Ovary (tissue), 9 donors: ENCODE measurements around the gene AP2A2. TPM values are rescaled to one million over a fixed set of nuclear protein-coding genes. Genes with fewer than 3 reads are reported as not detected.

Experiments
- DNase-seq, 5 donors: peaks; one replicate each; pipeline ENCODE4 v3.0.0-alpha.2; 2019 to 2020
- H3K27ac ChIP-seq, 2 donors: fragments of 200-600 bp; one replicate each; pipeline versions ENCODE4 v1.5.1 to v1.8.0; 2019 to 2022
- H3K27me3 ChIP-seq: fragments of 200-600 bp; one replicate; pipeline ENCODE4 v1.8.0; 2022
- H3K36me3 ChIP-seq: fragments of 200-600 bp; sonication (generic); one replicate; pipeline ENCODE4 v1.5.1; 2019
- H3K4me1 ChIP-seq: one replicate; pipeline ENCODE4 v1.8.1; 2013; ENCODE audit warnings: mild to moderate bottlenecking, moderate library complexity; ENCODE audit not compliant: insufficient read depth
- H3K4me3 ChIP-seq: fragments of 200-600 bp; sonication (generic); one replicate; pipeline ENCODE4 v1.5.1; 2017
- H3K9me3 ChIP-seq, 2 donors: fragments of 200-600 bp in 1 of 2; sonication (generic) in 1 of 2; one replicate each; pipeline versions ENCODE4 v1.5.1 to v1.8.1; 2013 to 2019; ENCODE audit warnings: mild to moderate bottlenecking in 1 of 2, moderate library complexity in 1 of 2
- EP300 ChIP-seq: sonication (generic); formaldehyde crosslinking; IDR thresholded peaks from one replicate; pipeline ENCODE4 v1.6.1; 2017; ENCODE audit warnings: antibody characterized with exemption
- POLR2A ChIP-seq: fragments of 450-650 bp; IDR thresholded peaks from one replicate; pipeline ENCODE4 v1.6.1; 2017; ENCODE audit warnings: antibody characterized with exemption, mild to moderate bottlenecking, moderate library complexity
- WGBS, 3 donors: extraction: QIAGEN DNeasy Blood & Tissue Kit in 1 of 3; methylation state at CpG; one replicate each; pipeline versions ENCODE4 v1.1.5 to v1.1.7; 2013 to 2017; 5-methylcytosine and 5-hydroxymethylcytosine counted together
- intact Hi-C, 4 donors: fragments of 100-400 bp; cut with DNase I; formaldehyde crosslinking; loops; one replicate each; pipeline versions ENCODE4 v1.11.0 to v1.15.1; 2022 to 2023
- polyA plus RNA-seq, 2 donors: library from polyadenylated mRNA; stranded (reverse); fragments of 200-250 nt in 1 of 2; fragments of 350-450 nt in 1 of 2; fragmentation: Illumina TruSeq in 1 of 2; extraction: RNeasy Lipid Tissue Mini Kit (QIAGEN cat#74804) in 1 of 2; gene quantifications; one replicate each; pipeline ENCODE4 v1.2.3, GENCODE V29; 2013 to 2014
- total RNA-seq, 7 donors: library from RNA; depleted of rRNA in 2 of 7; stranded (reverse); fragments of >200 nt in 2 of 7; fragmentation: NEBNext Ultra II Directional in 3 of 7; extraction: Animal tissue kit (Norgen Biotek cat#: 25700) in 3 of 7; gene quantifications; one replicate each; pipeline versions ENCODE4 v1.1.0 to v1.2.4, GENCODE V29; 2016 to 2023
- TF ChIP-seq, protein P1 (sequence below), 3 donors: fragments of 450-650 bp in 2 of 3; fragments of 200-600 bp in 1 of 3; IDR thresholded peaks; one replicate each; pipeline versions ENCODE4 v1.5.1 to v1.8.0; 2016 to 2022; ENCODE audit warnings: antibody characterized with exemption in 3 of 3, mild to moderate bottlenecking in 1 of 3
- donor health status: DM: no; HTN: no; CAD: no; lungs with moderate emphysema.
- donor health status: DM: no; HTN: no; CAD: no.
- donor health status: Bipolar disorder and iron deficiency.
- donor health status: DM: yes; HTN: yes; CAD: no.
- donor health status: DM: no; HTN: no; CAD: no.
- donor health status: DM: yes; HTN: yes; CAD: no.

The AP2A2 gene
- total and polyA plus RNA-seq, 9 donors = 27.7 to 151 (median 54.0) TPM

DNA sequence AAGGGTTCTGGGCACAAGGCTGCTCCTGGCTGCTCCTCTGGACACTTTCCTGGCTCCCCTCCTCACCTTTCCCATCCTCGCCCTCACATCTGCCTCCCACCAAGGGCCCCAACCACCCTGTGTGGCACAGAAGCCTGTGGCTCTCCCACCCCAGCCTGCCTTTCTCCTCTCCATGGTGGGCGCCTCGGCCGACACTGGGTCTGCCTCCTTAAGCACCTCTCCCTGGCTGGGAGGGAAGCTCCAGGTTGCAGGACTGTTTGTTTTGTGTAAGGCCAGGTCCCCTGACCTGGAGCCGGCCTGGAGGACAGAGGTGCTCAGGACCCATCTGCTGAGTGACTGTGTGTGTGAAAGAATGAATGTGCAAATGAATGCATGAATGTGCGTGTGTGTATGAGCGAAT lies 96.7 kb downstream of the AP2A2 start:
- H3K36me3 ChIP-seq = no peaks in the 10 kb centered on the region
- no peak for TF ChIP-seq POLR2A
- TF ChIP-seq, protein P1, sequence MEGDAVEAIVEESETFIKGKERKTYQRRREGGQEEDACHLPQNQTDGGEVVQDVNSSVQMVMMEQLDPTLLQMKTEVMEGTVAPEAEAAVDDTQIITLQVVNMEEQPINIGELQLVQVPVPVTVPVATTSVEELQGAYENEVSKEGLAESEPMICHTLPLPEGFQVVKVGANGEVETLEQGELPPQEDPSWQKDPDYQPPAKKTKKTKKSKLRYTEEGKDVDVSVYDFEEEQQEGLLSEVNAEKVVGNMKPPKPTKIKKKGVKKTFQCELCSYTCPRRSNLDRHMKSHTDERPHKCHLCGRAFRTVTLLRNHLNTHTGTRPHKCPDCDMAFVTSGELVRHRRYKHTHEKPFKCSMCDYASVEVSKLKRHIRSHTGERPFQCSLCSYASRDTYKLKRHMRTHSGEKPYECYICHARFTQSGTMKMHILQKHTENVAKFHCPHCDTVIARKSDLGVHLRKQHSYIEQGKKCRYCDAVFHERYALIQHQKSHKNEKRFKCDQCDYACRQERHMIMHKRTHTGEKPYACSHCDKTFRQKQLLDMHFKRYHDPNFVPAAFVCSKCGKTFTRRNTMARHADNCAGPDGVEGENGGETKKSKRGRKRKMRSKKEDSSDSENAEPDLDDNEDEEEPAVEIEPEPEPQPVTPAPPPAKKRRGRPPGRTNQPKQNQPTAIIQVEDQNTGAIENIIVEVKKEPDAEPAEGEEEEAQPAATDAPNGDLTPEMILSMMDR (IDR thresholded peaks at IDR 0.05) = no peak
- TF ChIP-seq EP300 = no peak
- no peaks in the 10 kb centered on the region for H3K9me3 ChIP-seq
- WGBS, 3 donors = 95 to 96% (median 96%) methylated on average over 7 of the region's 7 CpGs
- no peaks in the 10 kb centered on the region for H3K27me3 ChIP-seq
- intact Hi-C loops = no loop called here
- no peaks in the 10 kb centered on the region for H3K4me1 ChIP-seq
- no peak for DNase-seq
- no peak overlapping the region for H3K27ac ChIP-seq
- no peak overlapping the region for H3K4me3 ChIP-seq

DNA sequence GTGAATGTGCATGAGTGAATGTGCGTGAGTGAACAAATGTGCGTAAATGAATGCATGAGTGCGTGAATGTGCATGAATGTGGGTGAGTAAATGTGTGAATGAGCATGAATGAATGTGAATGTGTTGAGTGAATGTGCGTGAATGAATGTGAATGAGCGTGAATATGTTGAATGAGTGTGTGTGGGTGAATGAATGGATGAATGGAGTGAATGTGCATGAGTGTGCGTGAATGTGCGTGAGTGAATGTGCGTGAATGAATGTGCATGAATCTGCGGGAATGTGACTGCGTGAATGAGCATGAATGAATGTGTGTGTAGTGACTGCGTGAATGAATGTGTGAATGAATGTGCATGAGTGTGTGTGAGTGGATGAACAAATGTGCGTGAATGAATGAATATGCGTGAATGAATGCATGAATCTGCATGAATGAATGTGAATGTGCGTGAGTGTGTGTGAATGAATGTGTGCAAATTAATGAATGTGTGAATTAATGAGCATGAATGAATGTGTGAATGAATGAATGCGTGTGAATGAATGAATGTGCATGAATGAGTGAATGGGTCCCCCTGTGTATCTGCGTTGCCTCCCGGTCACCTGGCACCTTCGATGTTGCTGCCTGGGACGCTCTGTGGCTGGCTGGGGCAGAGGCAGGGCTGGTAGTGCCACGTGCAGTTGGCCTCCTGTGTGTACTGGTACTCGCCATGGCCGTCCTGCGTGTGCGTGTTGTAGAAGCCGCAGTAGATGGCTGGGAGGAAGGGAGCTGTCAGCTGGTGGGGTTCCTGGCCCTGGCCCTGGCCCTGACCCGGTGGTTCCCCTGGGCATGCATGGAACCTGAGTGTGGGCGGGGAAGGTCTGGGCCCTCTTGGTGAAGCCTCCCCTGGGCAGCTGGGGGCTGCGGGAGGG lies 97.5 kb downstream of the AP2A2 start:
- whole genome bisulfite sequencing, 3 donors = 88 to 92% (median 92%) methylated on average over 28 of the region's 28 CpGs
- H3K4me3 ChIP-seq = no peak overlapping the region
- no peaks in the 10 kb centered on the region for H3K4me1 ChIP-seq
- no peak for DNase-seq
- H3K27me3 ChIP-seq = no peaks in the 10 kb centered on the region
- no peak overlapping the region for H3K27ac ChIP-seq
- intact Hi-C loops = no loop called here
- no peaks in the 10 kb centered on the region for H3K36me3 ChIP-seq
- no peaks in the 10 kb centered on the region for H3K9me3 ChIP-seq
- TF ChIP-seq POLR2A = no peak
- TF ChIP-seq EP300 = no peak
- TF ChIP-seq, protein P1 (IDR thresholded peaks at IDR 0.05) = no peak

DNA sequence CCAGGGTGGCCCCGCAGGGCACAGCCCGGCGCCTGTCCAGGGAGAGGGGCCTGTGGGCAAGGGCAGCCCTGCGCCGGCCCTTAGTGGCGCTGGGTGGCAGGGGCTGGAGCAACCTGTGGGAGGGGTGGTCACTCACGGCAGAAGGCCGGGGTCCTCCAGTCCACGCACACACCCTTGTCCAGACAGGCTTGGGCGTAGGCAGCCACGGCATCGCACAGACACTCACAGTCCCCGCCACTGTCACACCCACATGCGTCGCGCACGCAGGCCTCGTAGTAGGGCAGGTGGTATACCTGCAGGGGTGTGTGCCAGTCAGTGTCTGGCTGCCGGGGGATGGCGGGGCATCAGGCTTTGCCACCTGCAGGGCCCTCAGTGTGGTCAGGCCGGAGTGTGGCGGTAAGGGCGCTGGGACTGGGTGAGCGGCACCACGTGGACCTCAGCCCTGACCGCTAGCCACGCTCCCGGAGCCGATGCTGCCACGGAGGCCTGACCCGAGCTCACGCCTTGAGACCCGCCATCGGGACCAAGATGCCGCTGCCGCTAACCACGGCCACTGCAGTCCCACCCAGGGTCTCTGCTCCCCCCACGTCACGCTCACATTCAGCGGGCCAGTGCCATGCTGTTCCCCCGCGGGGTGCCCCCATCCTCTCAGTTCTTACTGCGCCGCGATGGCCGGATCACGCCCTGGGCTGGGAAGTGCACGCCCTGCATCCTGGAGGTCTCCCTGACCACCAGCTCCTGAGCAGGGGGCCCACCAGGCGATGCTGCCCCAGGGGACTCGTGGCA lies 98.3 kb downstream of the AP2A2 start:
- no peaks in the 10 kb centered on the region for H3K9me3 ChIP-seq
- no peak for DNase-seq
- TF ChIP-seq, protein P1 (IDR thresholded peaks at IDR 0.05) = no peak
- no peak for TF ChIP-seq EP300
- H3K36me3 ChIP-seq = no peaks in the 10 kb centered on the region
- H3K27ac ChIP-seq = no peak overlapping the region
- H3K27me3 ChIP-seq = no peaks in the 10 kb centered on the region
- H3K4me1 ChIP-seq = no peaks in the 10 kb centered on the region
- H3K4me3 ChIP-seq = no peak overlapping the region
- WGBS, 3 donors = 91 to 94% (median 93%) methylated on average over 45 to 50 of the region's 50 CpGs
- intact Hi-C loops = no loop called here

DNA sequence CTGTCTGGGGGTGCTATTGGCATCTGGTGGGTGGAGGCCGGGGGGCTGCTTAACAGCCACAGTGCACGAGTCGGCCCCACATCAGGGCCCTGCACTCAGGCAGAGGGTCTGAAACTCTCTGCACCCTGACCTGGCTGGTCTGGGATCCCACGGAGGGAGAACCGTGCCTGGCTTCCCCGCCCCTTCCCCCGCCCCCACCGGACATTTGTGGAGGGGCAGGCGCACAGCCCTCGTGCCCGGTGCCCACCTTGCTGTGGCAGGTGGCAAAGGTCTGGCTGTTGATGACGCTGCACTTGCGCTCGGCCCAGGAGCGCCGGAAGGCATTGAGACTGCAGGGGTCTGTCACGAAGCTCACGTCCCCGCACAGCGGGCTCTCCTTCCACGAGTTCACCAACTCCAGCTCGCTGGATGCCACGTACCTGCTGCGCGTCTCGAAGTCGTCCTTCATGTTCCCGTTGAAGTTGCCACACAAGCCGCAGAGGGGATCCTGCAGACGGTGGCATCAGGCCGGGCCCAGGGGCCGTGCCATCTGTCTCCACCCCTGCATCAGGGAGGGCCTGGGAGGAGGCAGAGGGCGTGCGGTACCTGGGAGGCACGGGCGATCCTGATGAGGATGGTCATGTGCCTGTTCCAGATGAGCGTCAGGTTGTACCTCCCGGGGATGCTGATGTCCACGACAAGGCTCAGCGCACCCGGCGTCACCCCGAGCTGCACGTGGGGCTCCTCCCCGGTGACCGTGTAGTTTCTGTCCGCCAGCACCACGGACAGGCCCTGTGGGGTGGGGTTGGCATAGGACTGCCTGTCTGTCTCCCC lies 99.1 kb downstream of the AP2A2 start:
- no peak overlapping the region for H3K27ac ChIP-seq
- no peaks in the 10 kb centered on the region for H3K27me3 ChIP-seq
- no peak overlapping the region for H3K4me3 ChIP-seq
- no peak for DNase-seq
- intact Hi-C loops = no loop called here
- no peaks in the 10 kb centered on the region for H3K9me3 ChIP-seq
- H3K36me3 ChIP-seq = no peaks in the 10 kb centered on the region
- TF ChIP-seq, protein P1 (IDR thresholded peaks at IDR 0.05) = no peak
- TF ChIP-seq POLR2A = no peak
- no peak for TF ChIP-seq EP300
- WGBS, 3 donors = 77 to 85% (median 79%) methylated on average over 44 to 48 of the region's 48 CpGs
- no peaks in the 10 kb centered on the region for H3K4me1 ChIP-seq
